ENCODE results near the gene CARMIL3. TPM values are rescaled to one million over a fixed set of nuclear protein-coding genes. Genes with fewer than 3 reads are reported as not detected.
A peak's percentile ranks its signal among the peaks of the same experiment; 100 is the strongest.

CARMIL3 gene
- total RNA-seq, 1 donor = not detected

GRCh38 chr14:24058260-24058950, 6.6 kb downstream of the CARMIL3 start:
- peak; percentile 68 for DNase-seq (ENCODE audit: low read depth)
- no peak overlapping the region for H3K4me3 ChIP-seq (ENCODE audit: low read depth, low read length)
- TF ChIP-seq CTCF (IDR thresholded peaks at IDR 0.05; ENCODE audit: insufficient read depth, low read depth, low read length) = peak; percentile 84

DNA sequence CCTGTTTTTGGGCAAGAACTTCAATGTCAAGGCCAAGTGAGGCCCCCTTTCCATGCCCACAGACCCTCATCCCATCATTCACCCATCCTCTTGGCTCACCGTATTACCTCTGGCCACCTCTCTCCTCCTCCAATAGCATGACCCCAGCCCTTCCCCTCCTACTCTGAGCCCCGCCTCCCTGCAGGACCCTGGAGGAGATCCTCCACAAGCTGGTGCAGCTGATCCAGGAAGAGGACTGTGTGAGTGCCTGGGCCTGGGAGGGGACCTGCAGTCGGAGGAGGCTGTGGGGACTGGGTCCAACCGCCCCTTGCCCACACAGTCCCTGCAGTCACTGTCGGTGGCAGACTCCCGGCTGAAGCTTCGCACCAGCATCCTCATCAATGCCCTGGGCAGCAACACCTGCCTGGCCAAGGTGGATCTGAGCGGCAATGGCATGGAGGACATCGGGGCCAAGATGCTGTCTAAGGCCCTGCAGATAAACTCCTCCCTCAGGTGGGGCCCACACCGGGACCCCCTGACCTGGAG, 7.2 kb downstream of the CARMIL3 start:
- H3K4me3 ChIP-seq (ENCODE audit: low read depth, low read length) = no peak overlapping the region
- DNase-seq (ENCODE audit: low read depth) = no peak
- TF ChIP-seq CTCF (IDR thresholded peaks at IDR 0.05; ENCODE audit: insufficient read depth, low read depth, low read length) = no peak

DNA sequence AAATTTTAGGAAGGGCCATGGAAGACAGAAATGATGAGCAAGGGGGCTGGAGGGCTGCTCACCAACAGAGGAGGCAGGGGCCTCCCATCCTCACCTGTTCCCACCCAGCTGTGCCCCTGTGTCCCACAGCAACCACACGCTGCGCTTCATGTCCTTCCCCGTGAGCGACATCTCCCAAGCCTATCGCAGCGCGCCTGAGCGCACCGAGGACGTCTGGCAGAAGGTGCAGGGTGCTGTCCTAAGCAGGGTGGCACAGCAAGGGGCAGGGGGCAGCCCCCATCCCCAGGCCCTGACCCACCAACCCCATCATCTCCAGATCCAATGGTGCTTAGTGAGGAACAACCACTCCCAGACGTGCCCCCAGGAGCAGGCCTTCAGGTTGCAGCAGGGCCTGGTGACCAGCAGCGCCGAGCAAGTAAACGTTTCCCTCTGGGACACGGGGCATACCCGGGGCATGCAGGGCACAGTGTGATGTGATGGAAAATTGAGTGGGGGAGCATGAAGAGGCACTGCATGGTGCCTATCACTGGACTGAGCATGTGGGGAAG, 8.1 kb downstream of the CARMIL3 start:
- no peak for DNase-seq (ENCODE audit: low read depth)
- no peak overlapping the region for H3K4me3 ChIP-seq (ENCODE audit: low read depth, low read length)
- TF ChIP-seq CTCF (IDR thresholded peaks at IDR 0.05; ENCODE audit: insufficient read depth, low read depth, low read length) = no peak

GRCh38 chr14:24060443-24060842, 8.6 kb downstream of the CARMIL3 start:
- no peak for DNase-seq (ENCODE audit: low read depth)
- no peak overlapping the region for H3K4me3 ChIP-seq (ENCODE audit: low read depth, low read length)
- TF ChIP-seq CTCF (IDR thresholded peaks at IDR 0.05; ENCODE audit: insufficient read depth, low read depth, low read length) = no peak

DNA sequence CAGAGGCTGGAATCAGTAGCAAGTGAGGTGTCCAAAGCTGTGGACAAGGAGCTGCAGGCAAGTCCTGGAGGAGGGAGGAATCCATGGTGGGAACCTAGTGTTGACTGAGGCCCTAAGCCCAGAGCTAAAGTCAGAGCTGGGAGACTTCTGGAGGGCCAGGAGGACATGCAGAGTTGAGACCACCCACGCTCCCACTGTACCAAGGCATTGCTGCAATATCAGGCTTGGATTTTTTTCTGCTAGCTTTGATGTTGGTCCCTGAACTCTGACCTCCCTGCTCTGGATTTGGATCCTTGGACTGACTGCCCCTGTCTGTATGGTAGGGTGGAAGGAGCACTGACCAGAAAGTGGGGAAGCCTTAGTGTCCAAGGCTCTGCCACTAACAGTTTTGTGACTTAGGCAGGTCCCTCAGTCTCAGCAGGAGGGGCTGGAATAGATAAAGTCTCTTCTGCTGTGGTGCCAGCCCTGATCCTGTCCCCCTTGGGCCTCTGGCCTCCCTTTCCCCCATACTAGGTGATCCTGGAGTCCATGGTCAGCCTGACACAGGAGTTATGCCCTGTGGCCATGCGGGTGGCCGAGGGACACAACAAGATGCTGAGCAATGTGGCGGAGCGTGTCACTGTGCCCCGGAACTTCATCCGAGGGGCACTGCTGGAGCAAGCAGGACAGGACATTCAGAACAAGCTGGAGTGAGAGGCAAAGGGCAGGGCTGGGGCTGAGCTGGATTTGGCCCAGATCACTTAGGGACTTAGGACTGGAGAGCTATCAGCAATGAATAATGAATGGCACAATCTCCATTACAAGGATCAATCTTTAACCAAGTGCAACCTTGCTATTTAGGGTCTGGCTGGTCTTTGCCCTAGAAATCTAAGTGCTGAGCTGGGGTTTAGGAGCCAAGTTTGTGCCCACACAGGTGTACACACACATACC, 9.4 kb downstream of the CARMIL3 start:
- TF ChIP-seq CTCF (IDR thresholded peaks at IDR 0.05; ENCODE audit: insufficient read depth, low read depth, low read length) = no peak

GRCh38 chr14:24062216-24062980, 10.6 kb downstream of the CARMIL3 start:
- no peak overlapping the region for H3K4me3 ChIP-seq (ENCODE audit: low read depth, low read length)
- no peak for TF ChIP-seq CTCF (IDR thresholded peaks at IDR 0.05; ENCODE audit: insufficient read depth, low read depth, low read length)
- no peak for DNase-seq (ENCODE audit: low read depth)

More for the DNA sequence above, 9.4 kb downstream of the CARMIL3 start:
- H3K4me3 ChIP-seq (ENCODE audit: low read depth, low read length) = no peak overlapping the region
- DNase-seq (ENCODE audit: low read depth) = no peak
